ENCODE measurements around the gene U2SURP. TPM values are rescaled to one million over a fixed set of nuclear protein-coding genes. Genes with fewer than 3 reads are reported as not detected.

Gene U2SURP
- total and polyA plus RNA-seq, 2 donors, result 79.7 to 107 TPM

- WGBS, result 95% methylated on average over 4 of the region's 4 CpGs
- H3K36me3 ChIP-seq (ENCODE audit: control insufficient read depth in 2 of 2, insufficient read depth in 2 of 2, low read length in 1 of 2), result no peaks in the 10 kb centered on the region
- H3K4me3 ChIP-seq (ENCODE audit: low read length in 2 of 2), result no peak overlapping the region
- DNase-seq (ENCODE audit: low read depth in 6 of 9, low spot score in 9 of 9), result no peak
- peaks cover 0 to 4% of the 10 kb centered on the region in 2 donors for H3K4me1 ChIP-seq (ENCODE audit: control insufficient read depth in 2 of 2, insufficient read depth in 2 of 2, low read length in 2 of 2)
- no peaks in the 10 kb centered on the region for H3K9me3 ChIP-seq (ENCODE audit: control insufficient read depth in 2 of 2, insufficient read depth in 1 of 2, low read length in 1 of 2)
- no peaks in the 10 kb centered on the region for H3K27me3 ChIP-seq (ENCODE audit: control insufficient read depth in 2 of 2, insufficient read depth in 1 of 2, low read length in 1 of 2)
- H3K27ac ChIP-seq (ENCODE audit: low read depth in 1 of 2, low read length in 1 of 2), result no peak overlapping the region
These were observed 77.5 kb downstream of the U2SURP start for GRCh38 chr3:143078883-143079282.

- no peak for DNase-seq (ENCODE audit: low read depth in 6 of 9, low spot score in 9 of 9)
- Histone ChIP-seq H3K4me1 (ENCODE audit: control insufficient read depth in 2 of 2, insufficient read depth in 2 of 2, low read length in 2 of 2) (peaks cover 0 to 4% of the 10 kb centered on the region in 2 donors), H3K4me3 (ENCODE audit: low read length in 2 of 2) (no peak overlapping the region), H3K36me3 (ENCODE audit: control insufficient read depth in 2 of 2, insufficient read depth in 2 of 2, low read length in 1 of 2) (no peaks in the 10 kb centered on the region), H3K27me3 (ENCODE audit: control insufficient read depth in 2 of 2, insufficient read depth in 1 of 2, low read length in 1 of 2) (no peaks in the 10 kb centered on the region), H3K9me3 (ENCODE audit: control insufficient read depth in 2 of 2, insufficient read depth in 1 of 2, low read length in 1 of 2) (no peaks in the 10 kb centered on the region), H3K27ac (ENCODE audit: low read depth in 1 of 2, low read length in 1 of 2) (no peak overlapping the region)
- WGBS, result 95% methylated on average over 5 of the region's 5 CpGs
These were observed 78.8 kb downstream of the U2SURP start for GRCh38 chr3:143080196-143080595.

- DNase-seq (ENCODE audit: low read depth in 6 of 9, low spot score in 9 of 9), result no peak
- Histone ChIP-seq H3K9me3 (ENCODE audit: control insufficient read depth in 2 of 2, insufficient read depth in 1 of 2, low read length in 1 of 2) (no peaks in the 10 kb centered on the region), H3K4me3 (ENCODE audit: low read length in 2 of 2) (no peak overlapping the region), H3K27ac (ENCODE audit: low read depth in 1 of 2, low read length in 1 of 2) (no peak overlapping the region), H3K36me3 (ENCODE audit: control insufficient read depth in 2 of 2, insufficient read depth in 2 of 2, low read length in 1 of 2) (no peaks in the 10 kb centered on the region), H3K27me3 (ENCODE audit: control insufficient read depth in 2 of 2, insufficient read depth in 1 of 2, low read length in 1 of 2) (no peaks in the 10 kb centered on the region), H3K4me1 (ENCODE audit: control insufficient read depth in 2 of 2, insufficient read depth in 2 of 2, low read length in 2 of 2) (peaks cover 0 to 4% of the 10 kb centered on the region in 2 donors)
- 99% methylated on average over 1 of the region's 1 CpG for WGBS
These were observed 80.0 kb downstream of the U2SURP start for GRCh38 chr3:143081365-143081764.

- WGBS, result 86% methylated on average over 19 of the region's 19 CpGs
- no peak for DNase-seq (ENCODE audit: low read depth in 6 of 9, low spot score in 9 of 9)
- H3K4me1 ChIP-seq (ENCODE audit: control insufficient read depth in 2 of 2, insufficient read depth in 2 of 2, low read length in 2 of 2), result peaks cover 0 to 2% of the 10 kb centered on the region in 2 donors
- no peaks in the 10 kb centered on the region for H3K9me3 ChIP-seq (ENCODE audit: control insufficient read depth in 2 of 2, insufficient read depth in 1 of 2, low read length in 1 of 2)
- H3K27ac ChIP-seq (ENCODE audit: low read depth in 1 of 2, low read length in 1 of 2), result peak overlapping the region in 1 of 2 donors; percentile 13
- H3K27me3 ChIP-seq (ENCODE audit: control insufficient read depth in 2 of 2, insufficient read depth in 1 of 2, low read length in 1 of 2), result no peaks in the 10 kb centered on the region
- no peaks in the 10 kb centered on the region for H3K36me3 ChIP-seq (ENCODE audit: control insufficient read depth in 2 of 2, insufficient read depth in 2 of 2, low read length in 1 of 2)
- no peak overlapping the region for H3K4me3 ChIP-seq (ENCODE audit: low read length in 2 of 2)
These were observed 80.7 kb downstream of the U2SURP start for GRCh38 chr3:143081844-143082778.

GRCh38 chr3:143083781-143084180 lies 82.4 kb downstream of the U2SURP start:
- H3K27me3 ChIP-seq (ENCODE audit: control insufficient read depth in 2 of 2, insufficient read depth in 1 of 2, low read length in 1 of 2), result no peaks in the 10 kb centered on the region
- no peak overlapping the region for H3K4me3 ChIP-seq (ENCODE audit: low read length in 2 of 2)
- DNase-seq (ENCODE audit: low read depth in 6 of 9, low spot score in 9 of 9), result no peak
- H3K4me1 ChIP-seq (ENCODE audit: control insufficient read depth in 2 of 2, insufficient read depth in 2 of 2, low read length in 2 of 2), result no peaks in the 10 kb centered on the region
- no peaks in the 10 kb centered on the region for H3K9me3 ChIP-seq (ENCODE audit: control insufficient read depth in 2 of 2, insufficient read depth in 1 of 2, low read length in 1 of 2)
- no peak overlapping the region for H3K27ac ChIP-seq (ENCODE audit: low read depth in 1 of 2, low read length in 1 of 2)
- no peaks in the 10 kb centered on the region for H3K36me3 ChIP-seq (ENCODE audit: control insufficient read depth in 2 of 2, insufficient read depth in 2 of 2, low read length in 1 of 2)
- 86% methylated on average over 3 of the region's 3 CpGs for WGBS

GRCh38 chr3:143084856-143085731 lies 83.7 kb downstream of the U2SURP start:
- H3K4me1 ChIP-seq (ENCODE audit: control insufficient read depth in 2 of 2, insufficient read depth in 2 of 2, low read length in 2 of 2), result no peaks in the 10 kb centered on the region
- no peak overlapping the region for H3K4me3 ChIP-seq (ENCODE audit: low read length in 2 of 2)
- no peaks in the 10 kb centered on the region for H3K36me3 ChIP-seq (ENCODE audit: control insufficient read depth in 2 of 2, insufficient read depth in 2 of 2, low read length in 1 of 2)
- H3K27ac ChIP-seq (ENCODE audit: low read depth in 1 of 2, low read length in 1 of 2), result no peak overlapping the region
- 91% methylated on average over 17 of the region's 17 CpGs for WGBS
- no peaks in the 10 kb centered on the region for H3K9me3 ChIP-seq (ENCODE audit: control insufficient read depth in 2 of 2, insufficient read depth in 1 of 2, low read length in 1 of 2)
- no peaks in the 10 kb centered on the region for H3K27me3 ChIP-seq (ENCODE audit: control insufficient read depth in 2 of 2, insufficient read depth in 1 of 2, low read length in 1 of 2)
- DNase-seq (ENCODE audit: low read depth in 6 of 9, low spot score in 9 of 9), result no peak

GRCh38 chr3:143088835-143089234 lies 87.5 kb downstream of the U2SURP start:
- WGBS, result 97% methylated on average over 1 of the region's 1 CpG
- Histone ChIP-seq H3K36me3 (ENCODE audit: control insufficient read depth in 2 of 2, insufficient read depth in 2 of 2, low read length in 1 of 2) (no peaks in the 10 kb centered on the region), H3K9me3 (ENCODE audit: control insufficient read depth in 2 of 2, insufficient read depth in 1 of 2, low read length in 1 of 2) (no peaks in the 10 kb centered on the region), H3K27me3 (ENCODE audit: control insufficient read depth in 2 of 2, insufficient read depth in 1 of 2, low read length in 1 of 2) (no peaks in the 10 kb centered on the region), H3K27ac (ENCODE audit: low read depth in 1 of 2, low read length in 1 of 2) (no peak overlapping the region), H3K4me3 (ENCODE audit: low read length in 2 of 2) (no peak overlapping the region), H3K4me1 (ENCODE audit: control insufficient read depth in 2 of 2, insufficient read depth in 2 of 2, low read length in 2 of 2) (no peaks in the 10 kb centered on the region)
- DNase-seq (ENCODE audit: low read depth in 6 of 9, low spot score in 9 of 9), result no peak

- H3K9me3 ChIP-seq (ENCODE audit: control insufficient read depth in 2 of 2, insufficient read depth in 1 of 2, low read length in 1 of 2), result peaks cover 0 to under 1% of the 10 kb centered on the region in 2 donors
- no peak overlapping the region for H3K4me3 ChIP-seq (ENCODE audit: low read length in 2 of 2)
- WGBS, result 99% methylated on average over 4 of the region's 4 CpGs
- no peaks in the 10 kb centered on the region for H3K36me3 ChIP-seq (ENCODE audit: control insufficient read depth in 2 of 2, insufficient read depth in 2 of 2, low read length in 1 of 2)
- H3K27me3 ChIP-seq (ENCODE audit: control insufficient read depth in 2 of 2, insufficient read depth in 1 of 2, low read length in 1 of 2), result no peaks in the 10 kb centered on the region
- H3K27ac ChIP-seq (ENCODE audit: low read depth in 1 of 2, low read length in 1 of 2), result no peak overlapping the region
- no peak for DNase-seq (ENCODE audit: low read depth in 6 of 9, low spot score in 9 of 9)
- no peaks in the 10 kb centered on the region for H3K4me1 ChIP-seq (ENCODE audit: control insufficient read depth in 2 of 2, insufficient read depth in 2 of 2, low read length in 2 of 2)
These were observed 88.6 kb downstream of the U2SURP start for GRCh38 chr3:143089965-143090364.

- Histone ChIP-seq H3K4me3 (ENCODE audit: low read length in 2 of 2) (no peak overlapping the region), H3K27me3 (ENCODE audit: control insufficient read depth in 2 of 2, insufficient read depth in 1 of 2, low read length in 1 of 2) (no peaks in the 10 kb centered on the region), H3K36me3 (ENCODE audit: control insufficient read depth in 2 of 2, insufficient read depth in 2 of 2, low read length in 1 of 2) (no peaks in the 10 kb centered on the region), H3K4me1 (ENCODE audit: control insufficient read depth in 2 of 2, insufficient read depth in 2 of 2, low read length in 2 of 2) (no peaks in the 10 kb centered on the region), H3K27ac (ENCODE audit: low read depth in 1 of 2, low read length in 1 of 2) (no peak overlapping the region), H3K9me3 (ENCODE audit: control insufficient read depth in 2 of 2, insufficient read depth in 1 of 2, low read length in 1 of 2) (peaks cover 0 to 5% of the 10 kb centered on the region in 2 donors)
- 83% methylated on average over 5 of the region's 5 CpGs for WGBS
- DNase-seq (ENCODE audit: low read depth in 6 of 9, low spot score in 9 of 9), result no peak
These were observed 89.1 kb downstream of the U2SURP start for GRCh38 chr3:143090486-143090885.

All from thymus (tissue), 11 donors.